B cell (primary cell): ENCODE measurements around the gene SAFB.

Experiments used
- CTCF ChIP-seq: fragments of 200-600 bp; IDR thresholded peaks from one replicate; pipeline ENCODE4 v1.8.0; 2022; ENCODE audit warnings: antibody characterized with exemption, mild to moderate bottlenecking
- EZH2 ChIP-seq: IDR thresholded peaks from 2 replicates; pipeline ENCODE4 v1.6.1; 2012; ENCODE audit warnings: borderline replicate concordance, low read depth, mild to moderate bottlenecking, moderate library complexity, low read length; ENCODE audit not compliant: insufficient read depth, poor library complexity, severe bottlenecking

GRCh38 chr19:5674714-5675113 lies 51.8 kb downstream of the SAFB start:
- no peak for TF ChIP-seq EZH2
- no peak for TF ChIP-seq CTCF
